GM12878 (cell line): ENCODE measurements around the gene GRIK4. TPM values are rescaled to one million over a fixed set of nuclear protein-coding genes. Genes with fewer than 3 reads are reported as not detected.

Experiments
- ATAC-seq: fragments of 200-7000 bp; cut with Tn5 transposase; 3 replicates; pipeline ENCODE4 v1.9.1; 2020; ENCODE audit warnings: mild to moderate bottlenecking, moderate library complexity
- BruUV-seq: library from RNA; stranded (reverse); fragments of 400-500 nt; replicated peaks from 2 replicates; lab custom pipeline; 2021; lab: Mats Ljungman, UMichigan
- CTCF ChIA-PET: fragments of 300-600 bp; sonication (Branson Sonifier 250); formaldehyde crosslinking; extraction: SDS; loops from one replicate; lab custom pipeline; 2021; ENCODE audit warnings: inconsistent platforms; lab: Yijun Ruan, JAX
- POLR2A ChIA-PET: fragments of 350-600 bp; formaldehyde crosslinking; extraction: SDS; loops from one replicate; lab custom pipeline; 2021; ENCODE audit warnings: inconsistent platforms; lab: Charles Lee
- RAD21 ChIA-PET: fragments of 300-600 bp; sonication (Branson Sonifier 250); formaldehyde crosslinking; loops from one replicate; lab custom pipeline; 2023; ENCODE audit warnings: antibody characterized with exemption; ENCODE audit not compliant: unreplicated experiment; lab: Charles Lee
- SMC1A ChIA-PET: fragments of 300-600 bp; sonication (Branson Sonifier 250); formaldehyde crosslinking; loops from one replicate; lab custom pipeline; 2023; ENCODE audit not compliant: unreplicated experiment, uncharacterized antibody; lab: Charles Lee
- DNase-seq: peaks from one replicate; pipeline ENCODE4 v3.0.0-alpha.2; 2011; ENCODE audit warnings: low read depth, low spot score
- FAIRE-seq: peaks from 3 replicates; lab custom pipeline; 2011; peaks lifted over from hg19 to GRCh38; lab: Jason Lieb, UNC
- H2AFZ ChIP-seq: 2 replicates; pipeline ENCODE4 v1.6.0; 2011; ENCODE audit warnings: low read depth, low read length, control low read depth; ENCODE audit not compliant: control insufficient read depth
- H3K27ac ChIP-seq: 2 replicates; pipeline ENCODE4 v1.5.1; 2011; ENCODE audit warnings: control low read depth; ENCODE audit not compliant: control insufficient read depth, insufficient read depth
- H3K27me3 ChIP-seq, 2 experiments: replicated peaks in 1 of 2; 2 replicates each; pipeline versions ENCODE4 v1.6.0 to v1.6.1; 2011; ENCODE audit warnings: low read length in 1 of 2; ENCODE audit not compliant: control insufficient read depth in 2 of 2, insufficient read depth in 2 of 2
- H3K36me3 ChIP-seq, 2 experiments: 2 replicates each; pipeline ENCODE4 v1.5.1; 2011; ENCODE audit warnings: low read length in 1 of 2; ENCODE audit not compliant: control insufficient read depth in 2 of 2, insufficient read depth in 2 of 2
- H3K4me1 ChIP-seq: 2 replicates; pipeline ENCODE4 v1.6.1; 2011; ENCODE audit warnings: mild to moderate bottlenecking, low read length, moderate library complexity, mixed read lengths; ENCODE audit not compliant: control insufficient read depth, insufficient read depth
- H3K4me2 ChIP-seq: 2 replicates; pipeline ENCODE4 v1.6.0; 2011; ENCODE audit warnings: control low read depth; ENCODE audit not compliant: control insufficient read depth, insufficient read depth
- H3K4me3 ChIP-seq: fragments of 200-600 bp; sonication (generic); 2 replicates; pipeline ENCODE4 v1.5.1; 2016
- H3K79me2 ChIP-seq: 2 replicates; pipeline ENCODE4 v1.6.0; 2011; ENCODE audit warnings: low read length; ENCODE audit not compliant: control insufficient read depth, insufficient read depth
- H3K9ac ChIP-seq: 2 replicates; pipeline ENCODE4 v1.8.0; 2011; ENCODE audit warnings: low read length, control low read depth, mixed read lengths; ENCODE audit not compliant: control insufficient read depth, insufficient read depth
- H3K9me3 ChIP-seq: replicated peaks from 3 replicates; pipeline ENCODE4 v1.5.1; 2011; ENCODE audit warnings: mild to moderate bottlenecking, low read length; ENCODE audit not compliant: control insufficient read depth, insufficient read depth
- H4K20me1 ChIP-seq: 2 replicates; pipeline ENCODE4 v1.6.0; 2011; ENCODE audit not compliant: control insufficient read depth, insufficient read depth
- CBFB ChIP-seq: IDR thresholded peaks from 2 replicates; pipeline ENCODE4 v1.6.1; 2016; ENCODE audit warnings: antibody characterized with exemption, low read depth
- TCF12 ChIP-seq: IDR thresholded peaks from 2 replicates; pipeline ENCODE4 v1.6.1; 2011; ENCODE audit warnings: low read depth, mild to moderate bottlenecking, low read length
- TCF3 ChIP-seq: IDR thresholded peaks from 2 replicates; pipeline ENCODE4 v1.6.1; 2012; ENCODE audit warnings: low read depth, mild to moderate bottlenecking, low read length, borderline replicate concordance; ENCODE audit not compliant: insufficient read depth
- ZBED1 ChIP-seq: IDR thresholded peaks from 2 replicates; pipeline ENCODE4 v1.6.1; 2016; ENCODE audit warnings: borderline replicate concordance
- ZNF217 ChIP-seq: fragments of 450-650 bp; IDR thresholded peaks from 2 replicates; pipeline ENCODE4 v1.6.1; 2017; ENCODE audit warnings: antibody characterized with exemption, mild to moderate bottlenecking
- WGBS: methylation state at CpG from one replicate; pipeline ENCODE4 v1.1.6; 2016; ENCODE audit warnings: low lambda C conversion rate; ENCODE audit not compliant: insufficient replicate concordance, insufficient coverage; ENCODE audit errors: missing lambda C conversion rate; 5-methylcytosine and 5-hydroxymethylcytosine counted together
- in situ Hi-C: fragments of 300-500 bp; cut with MboI; formaldehyde crosslinking; loops from 9 replicates; pipeline ENCODE4 v1.14.3; 2018; ENCODE audit warnings: mixed read lengths
- intact Hi-C: fragments of 100-400 bp; cut with micrococcal nuclease; formaldehyde crosslinking; loops from one replicate; pipeline ENCODE4 v1.14.2; 2022; ENCODE audit not compliant: unreplicated experiment
- polyA plus RNA-seq, 11 experiments: library from polyadenylated mRNA; depleted of rRNA in 4 of 11; unstranded in 6 of 11; stranded (reverse) in 5 of 11; fragments of >200 nt; fragmentation: Nextera tagmentation in 4 of 11; fragmentation: Illumina TruSeq in 1 of 11; extraction: Ambion mirVana in 4 of 11; extraction: Trizol in 1 of 11; gene quantifications; 1 replicate in 1 of 11; 2 replicates in 10 of 11; pipeline versions ENCODE4 v1.2.1 to v1.2.3, GENCODE V29; 2011 to 2016; ENCODE audit warnings: inconsistent platforms in 2 of 11, missing spikeins in 2 of 11, low read depth in 1 of 11
- total RNA-seq, 4 experiments: library from RNA; depleted of rRNA in 3 of 4; stranded (reverse); fragments of >200 nt in 3 of 4; fragmentation: Illumina TruSeq in 1 of 4; extraction: Trizol in 1 of 4; gene quantifications; 2 replicates each; pipeline versions ENCODE4 v1.2.1 to v1.2.3, GENCODE V29; 2013 to 2021
- TF ChIP-seq, protein P1 (sequence below): fragments of 450-650 bp; IDR thresholded peaks from 2 replicates; pipeline ENCODE4 v1.6.1; 2017; ENCODE audit warnings: low read depth, mild to moderate bottlenecking, moderate library complexity
- TF ChIP-seq, protein P2 (sequence below): fragments of 450-650 bp; IDR thresholded peaks from 2 replicates; pipeline ENCODE4 v1.6.1; 2016; ENCODE audit warnings: mild to moderate bottlenecking

GRIK4 gene
- total and polyA plus RNA-seq, 10 of the 15 experiments (the other 5 are each of a cell fraction or from before 2014, with no cell fraction given), result 0.33 to 3.6 (median 0.72) TPM

DNA sequence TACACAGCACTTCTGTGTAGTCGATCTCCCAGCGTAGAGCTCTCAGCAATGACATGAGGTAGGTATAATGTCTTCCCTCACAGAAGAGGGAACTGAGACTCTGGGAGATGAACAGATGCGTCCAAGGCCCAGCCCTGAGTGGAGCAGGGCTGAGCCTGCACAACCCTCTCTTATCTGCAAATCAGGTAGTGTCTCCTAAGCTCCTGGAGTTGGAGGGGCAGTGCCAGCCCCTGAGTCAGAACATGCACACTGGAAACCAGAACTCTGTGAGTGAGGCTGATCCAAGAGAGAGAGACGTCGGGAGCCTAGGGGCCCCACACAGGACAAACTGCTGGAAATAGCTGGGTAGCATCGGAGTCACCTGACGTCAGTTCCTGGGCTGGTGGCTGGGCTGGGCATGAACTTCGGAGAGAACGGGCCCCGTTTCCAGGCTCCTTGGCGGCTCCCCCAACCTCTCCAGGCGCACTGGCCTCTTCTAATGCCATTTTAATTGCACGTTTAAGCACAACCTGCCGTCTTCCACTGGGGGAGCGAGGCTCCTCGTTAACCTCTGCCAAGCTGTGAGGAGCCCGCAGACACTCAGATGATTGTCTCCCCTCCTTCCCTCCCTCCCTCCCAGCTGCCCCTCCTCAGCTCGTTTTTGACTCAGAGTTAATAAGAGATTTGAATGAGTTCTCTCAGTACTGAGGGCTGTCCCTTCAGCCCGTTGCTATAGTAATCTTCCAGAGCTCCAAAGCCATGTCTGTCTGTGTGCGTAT lies 321.1 kb downstream of the GRIK4 start:
- FAIRE-seq, result peak; percentile 7
- TF ChIP-seq TCF12 (no peak), ZNF217 (no peak), TCF3 (no peak), ZBED1 (no peak), CBFB (no peak)
- TF ChIP-seq, protein P1, sequence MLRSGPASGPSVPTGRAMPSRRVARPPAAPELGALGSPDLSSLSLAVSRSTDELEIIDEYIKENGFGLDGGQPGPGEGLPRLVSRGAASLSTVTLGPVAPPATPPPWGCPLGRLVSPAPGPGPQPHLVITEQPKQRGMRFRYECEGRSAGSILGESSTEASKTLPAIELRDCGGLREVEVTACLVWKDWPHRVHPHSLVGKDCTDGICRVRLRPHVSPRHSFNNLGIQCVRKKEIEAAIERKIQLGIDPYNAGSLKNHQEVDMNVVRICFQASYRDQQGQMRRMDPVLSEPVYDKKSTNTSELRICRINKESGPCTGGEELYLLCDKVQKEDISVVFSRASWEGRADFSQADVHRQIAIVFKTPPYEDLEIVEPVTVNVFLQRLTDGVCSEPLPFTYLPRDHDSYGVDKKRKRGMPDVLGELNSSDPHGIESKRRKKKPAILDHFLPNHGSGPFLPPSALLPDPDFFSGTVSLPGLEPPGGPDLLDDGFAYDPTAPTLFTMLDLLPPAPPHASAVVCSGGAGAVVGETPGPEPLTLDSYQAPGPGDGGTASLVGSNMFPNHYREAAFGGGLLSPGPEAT, result no peak
- TF ChIP-seq, protein P2, sequence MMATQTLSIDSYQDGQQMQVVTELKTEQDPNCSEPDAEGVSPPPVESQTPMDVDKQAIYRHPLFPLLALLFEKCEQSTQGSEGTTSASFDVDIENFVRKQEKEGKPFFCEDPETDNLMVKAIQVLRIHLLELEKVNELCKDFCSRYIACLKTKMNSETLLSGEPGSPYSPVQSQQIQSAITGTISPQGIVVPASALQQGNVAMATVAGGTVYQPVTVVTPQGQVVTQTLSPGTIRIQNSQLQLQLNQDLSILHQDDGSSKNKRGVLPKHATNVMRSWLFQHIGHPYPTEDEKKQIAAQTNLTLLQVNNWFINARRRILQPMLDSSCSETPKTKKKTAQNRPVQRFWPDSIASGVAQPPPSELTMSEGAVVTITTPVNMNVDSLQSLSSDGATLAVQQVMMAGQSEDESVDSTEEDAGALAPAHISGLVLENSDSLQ, result no peak
- TF ChIP-seq, all 136 proteins: peak for 0
- no peak for ATAC-seq
- in situ Hi-C loops, result no loop called here
- Histone ChIP-seq H3K4me3 (no peak overlapping the region), H3K4me1 (peaks cover 17% of the 10 kb centered on the region), H4K20me1 (no peaks in the 10 kb centered on the region), H3K9me3 (no peaks in the 10 kb centered on the region), H3K9ac (no peak overlapping the region), H3K4me2 (no peak overlapping the region), H3K79me2 (no peaks in the 10 kb centered on the region), H3K27ac (no peak overlapping the region), H3K27me3 (no peaks in the 10 kb centered on the region), H2AFZ (no peak overlapping the region), H3K36me3 (no peaks in the 10 kb centered on the region)
- intact Hi-C loops, result loop anchor here (10.0 kb wide), 1 partner anchor 92 kb away; no protein-coding TSS in a partner anchor
- BruUV-seq, result no TSS peak
- 36% methylated on average over 19 of the region's 20 CpGs for WGBS
- ChIA-PET SMC1A (interaction anchor here (1.0 to 1.9 kb wide), 3 partner anchors 14 to 107 kb away, joined by 3 to 6 read pairs (median 3); no protein-coding TSS in a partner anchor), RAD21 (no interaction called here), POLR2A (no interaction called here), CTCF (interaction anchor here (0.6 to 1.6 kb wide), 5 partner anchors 9 to 118 kb away, joined by 3 to 6 read pairs (median 3); no protein-coding TSS in a partner anchor)
- DNase-seq, result no peak
